CD4-positive, CD25-positive, alpha-beta regulatory T cell (primary cell): ENCODE results near the gene GEMIN7. TPM values are rescaled to one million over a fixed set of nuclear protein-coding genes. Genes with fewer than 3 reads are reported as not detected.

Experiments
- ATAC-seq, 2 donors: fragments of 150-1000 bp; cut with Tn5 transposase; one replicate each; pipeline ENCODE4 v1.10.0; 2021; ENCODE audit warnings: low read depth in 2 of 2, moderate number of reproducible peaks in 2 of 2, moderate library complexity in 1 of 2
- DNase-seq, 3 donors: peaks; one replicate each; pipeline versions ENCODE4 v3.0.0 to v3.0.0-alpha.2; 2012 to 2022; ENCODE audit warnings: mixed read lengths in 1 of 3
- H3K27ac ChIP-seq: one replicate; pipeline ENCODE4 v1.7.0; 2013; ENCODE audit warnings: mild to moderate bottlenecking, low read length; ENCODE audit not compliant: insufficient read depth, poor library complexity, severe bottlenecking
- H3K27me3 ChIP-seq: one replicate; pipeline ENCODE4 v1.7.0; 2013; ENCODE audit warnings: low read length; ENCODE audit not compliant: control insufficient read depth, insufficient read depth
- H3K36me3 ChIP-seq: one replicate; pipeline ENCODE4 v1.7.0; 2013; ENCODE audit warnings: mild to moderate bottlenecking, low read length, moderate library complexity; ENCODE audit not compliant: control insufficient read depth, insufficient read depth
- H3K4me1 ChIP-seq: 2 replicates; pipeline ENCODE4 v1.7.0; 2013; ENCODE audit warnings: mild to moderate bottlenecking, low read length; ENCODE audit not compliant: insufficient read depth, control insufficient read depth, poor library complexity, severe bottlenecking
- H3K4me3 ChIP-seq: one replicate; pipeline ENCODE4 v1.7.0; 2013; ENCODE audit warnings: low read depth, mild to moderate bottlenecking, low read length, moderate library complexity
- H3K9me3 ChIP-seq, 2 experiments: 1 replicate in 1 of 2; 2 replicates in 1 of 2; pipeline ENCODE4 v1.7.0; 2013; ENCODE audit warnings: low read length in 2 of 2, mild to moderate bottlenecking in 1 of 2, moderate library complexity in 1 of 2; ENCODE audit not compliant: control insufficient read depth in 2 of 2
- H3K27ac Mint-ChIP-seq, 3 donors: one replicate each; pipeline ENCODE4 v1.8.0; 2020 to 2022; ENCODE audit warnings: mild to moderate bottlenecking in 3 of 3, mixed read lengths in 3 of 3, moderate library complexity in 2 of 3
- H3K27me3 Mint-ChIP-seq: one replicate; pipeline ENCODE4 v1.8.0; 2022; ENCODE audit warnings: mild to moderate bottlenecking, mixed read lengths
- H3K36me3 Mint-ChIP-seq: one replicate; pipeline ENCODE4 v1.8.0; 2020; ENCODE audit warnings: mixed read lengths
- H3K4me1 Mint-ChIP-seq, 4 donors: one replicate each; pipeline ENCODE4 v1.8.0; 2020 to 2022; ENCODE audit warnings: mixed read lengths in 4 of 4, mild to moderate bottlenecking in 1 of 4
- H3K4me3 Mint-ChIP-seq, 4 donors: one replicate each; pipeline ENCODE4 v1.8.0; 2020 to 2022; ENCODE audit warnings: mild to moderate bottlenecking in 4 of 4, mixed read lengths in 4 of 4, moderate library complexity in 3 of 4
- H3K9me3 Mint-ChIP-seq, 7 donors: one replicate each; pipeline ENCODE4 v1.8.0; 2020 to 2022; ENCODE audit warnings: mixed read lengths in 7 of 7, mild to moderate bottlenecking in 3 of 7, moderate library complexity in 2 of 7
- polyA plus RNA-seq, 4 donors: library from polyadenylated mRNA; unstranded; fragments of 300-500 nt; fragmentation: Illumina TruSeq; gene quantifications; one replicate each; pipeline ENCODE4 v1.2.3, GENCODE V29; 2021
- total RNA-seq: library from RNA; stranded (reverse); gene quantifications from one replicate; pipeline ENCODE4 v1.2.3, GENCODE V29; 2022

Gene GEMIN7
- total and polyA plus RNA-seq, 5 donors from 2014 or later, result 6.6 to 93.1 (median 77.3) TPM

GRCh38 chr19:45138303-45138751, 59.3 kb downstream of the GEMIN7 start:
- Mint-ChIP-seq H3K36me3 (peaks cover 7% of the 10 kb centered on the region), H3K4me3 (peak overlapping the region in 1 of 4 donors; percentile 51), H3K27me3 (no peaks in the 10 kb centered on the region), H3K27ac (no peak overlapping the region), H3K9me3 (no peaks in the 10 kb centered on the region), H3K4me1 (peaks cover 0 to 11% (median 5%) of the 10 kb centered on the region in 4 donors)
- no peak overlapping the region for H3K4me3 ChIP-seq
- ATAC-seq (no peak), DNase-seq (no peak)
- no peaks in the 10 kb centered on the region for H3K27me3 ChIP-seq
- H3K36me3 ChIP-seq, result peaks cover 6% of the 10 kb centered on the region
- H3K27ac ChIP-seq, result no peak overlapping the region
- no peaks in the 10 kb centered on the region for H3K9me3 ChIP-seq
- no peaks in the 10 kb centered on the region for H3K4me1 ChIP-seq

GRCh38 chr19:45139286-45140143, 60.5 kb downstream of the GEMIN7 start:
- Histone ChIP-seq H3K27ac (no peak overlapping the region), H3K36me3 (peaks cover 6% of the 10 kb centered on the region), H3K9me3 (no peaks in the 10 kb centered on the region), H3K27me3 (no peaks in the 10 kb centered on the region), H3K4me1 (no peaks in the 10 kb centered on the region), H3K4me3 (no peak overlapping the region)
- DNase-seq (no peak), ATAC-seq (no peak)
- Mint-ChIP-seq H3K4me3 (no peak overlapping the region), H3K9me3 (no peaks in the 10 kb centered on the region), H3K27ac (no peak overlapping the region), H3K4me1 (peaks cover 0 to 8% (median 2%) of the 10 kb centered on the region in 4 donors), H3K36me3 (peaks cover 7% of the 10 kb centered on the region), H3K27me3 (no peaks in the 10 kb centered on the region)

- H3K27me3 Mint-ChIP-seq, result no peaks in the 10 kb centered on the region
- H3K9me3 Mint-ChIP-seq, result no peaks in the 10 kb centered on the region
- H3K27ac Mint-ChIP-seq, result no peak overlapping the region
- no peak overlapping the region for H3K4me3 ChIP-seq
- no peak for DNase-seq
- H3K4me3 Mint-ChIP-seq, result no peak overlapping the region
- peaks cover 0 to 8% (median 2%) of the 10 kb centered on the region in 4 donors for H3K4me1 Mint-ChIP-seq
- peaks cover 6% of the 10 kb centered on the region for H3K36me3 ChIP-seq
- no peak overlapping the region for H3K27ac ChIP-seq
- H3K27me3 ChIP-seq, result no peaks in the 10 kb centered on the region
- H3K36me3 Mint-ChIP-seq, result peaks cover 7% of the 10 kb centered on the region
- ATAC-seq, result no peak
- no peaks in the 10 kb centered on the region for H3K4me1 ChIP-seq
- no peaks in the 10 kb centered on the region for H3K9me3 ChIP-seq
These were observed 61.1 kb downstream of the GEMIN7 start for GRCh38 chr19:45140144-45140503.

DNA sequence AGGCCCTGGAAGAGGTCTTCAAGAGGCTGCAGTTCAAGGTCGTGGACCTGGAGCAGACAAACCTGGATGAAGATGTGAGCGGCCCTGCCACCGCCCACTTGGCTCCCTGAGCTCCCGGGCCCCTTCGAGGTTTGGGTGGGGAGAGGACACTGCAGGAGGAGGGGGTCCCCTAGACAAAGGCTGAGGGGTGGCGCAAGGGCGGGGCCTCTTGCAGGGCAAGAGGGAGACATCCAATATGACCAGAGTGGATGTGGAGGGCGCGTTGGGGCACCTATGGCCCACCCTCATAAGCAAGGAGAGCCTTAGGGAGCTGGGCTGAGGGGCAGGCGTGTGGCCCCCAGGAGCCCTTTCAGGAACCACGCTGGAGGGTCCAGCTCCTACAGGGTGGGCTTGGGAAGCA, 61.5 kb downstream of the GEMIN7 start:
- H3K27ac Mint-ChIP-seq, result no peak overlapping the region
- no peak overlapping the region for H3K27ac ChIP-seq
- H3K4me3 Mint-ChIP-seq, result no peak overlapping the region
- no peak for DNase-seq
- peaks cover 7% of the 10 kb centered on the region for H3K36me3 Mint-ChIP-seq
- peaks cover 0 to 8% (median 2%) of the 10 kb centered on the region in 4 donors for H3K4me1 Mint-ChIP-seq
- H3K36me3 ChIP-seq, result peaks cover 6% of the 10 kb centered on the region
- no peaks in the 10 kb centered on the region for H3K9me3 ChIP-seq
- no peaks in the 10 kb centered on the region for H3K27me3 Mint-ChIP-seq
- no peaks in the 10 kb centered on the region for H3K4me1 ChIP-seq
- no peak overlapping the region for H3K4me3 ChIP-seq
- H3K27me3 ChIP-seq, result no peaks in the 10 kb centered on the region
- H3K9me3 Mint-ChIP-seq, result no peaks in the 10 kb centered on the region
- ATAC-seq, result no peak

Other genes with a start within 250 kb of the GEMIN7 start
- gene NECTIN2, start 233.0 kb upstream of the GEMIN7 start, total RNA-seq, result 1.1 TPM
- not detected for gene NECTIN2, start 233.0 kb upstream of the GEMIN7 start, polyA plus RNA-seq
- gene TOMM40, start 188.0 kb upstream of the GEMIN7 start, total RNA-seq, result 26.4 TPM
- gene TOMM40, start 188.0 kb upstream of the GEMIN7 start, polyA plus RNA-seq, result 10 to 100 TPM; 22.8 to 27.8 (median 24.8) TPM
- 1.4 TPM for gene APOE, start 173.5 kb upstream of the GEMIN7 start, total RNA-seq
- not detected for gene APOE, start 173.5 kb upstream of the GEMIN7 start, polyA plus RNA-seq
- not detected for gene APOC1, start 164.7 kb upstream of the GEMIN7 start, total RNA-seq
- not detected for gene APOC1, start 164.7 kb upstream of the GEMIN7 start, polyA plus RNA-seq
- not detected for gene APOC4, start 137.0 kb upstream of the GEMIN7 start, total RNA-seq
- gene APOC4, start 137.0 kb upstream of the GEMIN7 start, polyA plus RNA-seq, result not detected
- gene APOC2, start 133.2 kb upstream of the GEMIN7 start, total RNA-seq, result not detected
- gene APOC2, start 133.2 kb upstream of the GEMIN7 start, polyA plus RNA-seq, result not detected
- 81.5 TPM for gene CLPTM1, start 123.9 kb upstream of the GEMIN7 start, total RNA-seq
- gene CLPTM1, start 123.9 kb upstream of the GEMIN7 start, polyA plus RNA-seq, result 10 to 100 TPM; 16.7 to 20.3 (median 19.2) TPM
- gene RELB, start 77.8 kb upstream of the GEMIN7 start, total RNA-seq, result 107 TPM
- gene RELB, start 77.8 kb upstream of the GEMIN7 start, polyA plus RNA-seq, result 10 to 100 TPM in 2 of 4 donors, 1 to 10 TPM in 2; 5.5 to 11.4 (median 10.2) TPM
- gene CLASRP, start 40.2 kb upstream of the GEMIN7 start, total RNA-seq, result 189 TPM
- gene CLASRP, start 40.2 kb upstream of the GEMIN7 start, polyA plus RNA-seq, result 1 to 10 TPM; 3.9 to 4.9 (median 4.3) TPM
- 3.0 TPM for gene ZNF296, start 2.8 kb upstream of the GEMIN7 start, total RNA-seq
- 1 to 10 TPM; 1.8 to 2.5 (median 2.0) TPM for gene ZNF296, start 2.8 kb upstream of the GEMIN7 start, polyA plus RNA-seq
- 17.4 TPM for gene PPP1R37, start 13.9 kb downstream of the GEMIN7 start, total RNA-seq
- gene PPP1R37, start 13.9 kb downstream of the GEMIN7 start, polyA plus RNA-seq, result 1 to 10 TPM in 1 of 4 donors, under 1 TPM in 3; 0.61 to 1.0 (median 0.65) TPM
- 0.72 TPM for gene NKPD1, start 81.7 kb downstream of the GEMIN7 start, total RNA-seq
- under 1 TPM; 0.05 to 0.28 (median 0.15) TPM for gene NKPD1, start 81.7 kb downstream of the GEMIN7 start, polyA plus RNA-seq
- gene TRAPPC6A, start 99.0 kb downstream of the GEMIN7 start, total RNA-seq, result 54.7 TPM
- gene TRAPPC6A, start 99.0 kb downstream of the GEMIN7 start, polyA plus RNA-seq, result 100 to 1,000 TPM; 161 to 182 (median 171) TPM
- gene BLOC1S3, start 99.5 kb downstream of the GEMIN7 start, total RNA-seq, result 22.9 TPM
- 10 to 100 TPM; 12.8 to 21.0 (median 17.4) TPM for gene BLOC1S3, start 99.5 kb downstream of the GEMIN7 start, polyA plus RNA-seq
- not detected for gene EXOC3L2, start 166.1 kb downstream of the GEMIN7 start, total RNA-seq
- not detected for gene EXOC3L2, start 166.1 kb downstream of the GEMIN7 start, polyA plus RNA-seq
- gene MARK4, start 172.0 kb downstream of the GEMIN7 start, total RNA-seq, result 61.0 TPM
- gene MARK4, start 172.0 kb downstream of the GEMIN7 start, polyA plus RNA-seq, result 1 to 10 TPM in 2 of 4 donors, under 1 TPM in 2; 0.38 to 1.6 (median 0.85) TPM
- gene CKM, start 243.6 kb downstream of the GEMIN7 start, total RNA-seq, result not detected
- gene CKM, start 243.6 kb downstream of the GEMIN7 start, polyA plus RNA-seq, result not detected